NCI-H187 (cell line): ENCODE results near the gene GPR15LG.
A peak's percentile ranks its signal among the peaks of the same experiment; 100 is the strongest.
"Not testable (repeated sequence)": the region's sequence is repeated elsewhere in the genome, so short reads cannot be mapped to it uniquely, and the experiment has no call there.

ENCODE experiments used
- DNase-seq, 2 experiments: peaks; one replicate each; lab custom pipeline; 2025; lab: John Stamatoyannopoulos, UW

Gene GPR15LG

DNA sequence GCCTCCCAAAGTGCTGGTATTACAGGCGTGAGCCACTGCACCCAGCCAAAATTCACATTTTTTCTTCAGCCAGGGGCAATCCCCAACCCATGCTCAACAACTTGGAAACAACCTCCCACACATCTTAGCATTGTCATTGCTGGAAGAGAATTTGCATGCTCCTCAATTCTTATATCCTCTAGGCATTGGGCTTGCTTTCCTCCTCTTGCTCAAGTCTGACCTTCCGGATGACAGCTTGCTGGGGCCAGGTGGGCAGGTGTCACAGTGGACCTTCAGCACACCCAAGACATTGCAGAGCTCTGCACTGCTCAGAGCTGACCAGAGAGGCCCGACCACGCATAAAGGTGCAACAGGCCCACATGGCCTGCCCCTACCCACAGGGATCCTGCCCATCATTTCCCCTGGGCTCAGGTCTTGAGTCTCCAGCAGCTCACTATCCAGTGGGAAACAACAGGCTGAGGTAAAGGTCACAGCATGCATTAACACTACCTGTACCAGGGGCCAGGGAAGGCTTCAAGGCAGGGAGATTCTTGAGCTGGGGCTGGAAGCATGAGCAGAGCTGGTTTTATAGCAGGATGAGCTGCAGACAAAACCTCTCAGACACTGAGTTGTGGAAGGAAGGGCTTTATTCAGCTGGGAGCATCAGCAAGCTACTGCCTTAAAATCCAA is 6.8 kb upstream of the GPR15LG start:
- no peak for DNase-seq

DNA sequence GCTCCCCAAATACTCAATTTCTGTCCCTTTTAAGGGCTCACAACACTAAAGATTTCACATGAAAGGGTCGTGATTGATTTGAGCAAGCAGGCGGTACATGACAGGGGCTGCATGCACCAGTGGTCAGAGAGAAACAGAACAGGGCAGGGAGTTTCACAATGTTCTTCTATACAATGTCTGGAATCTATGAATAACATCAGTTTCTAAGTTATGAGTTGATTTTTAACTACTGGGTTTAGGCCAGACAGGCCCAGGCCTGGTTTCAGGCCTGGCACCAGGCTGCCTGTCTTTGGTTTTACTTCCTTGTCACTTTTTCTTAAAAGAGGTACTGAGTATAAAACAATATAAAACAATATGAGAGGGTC is 6.3 kb upstream of the GPR15LG start:
- DNase-seq = not testable (repeated sequence)

DNA sequence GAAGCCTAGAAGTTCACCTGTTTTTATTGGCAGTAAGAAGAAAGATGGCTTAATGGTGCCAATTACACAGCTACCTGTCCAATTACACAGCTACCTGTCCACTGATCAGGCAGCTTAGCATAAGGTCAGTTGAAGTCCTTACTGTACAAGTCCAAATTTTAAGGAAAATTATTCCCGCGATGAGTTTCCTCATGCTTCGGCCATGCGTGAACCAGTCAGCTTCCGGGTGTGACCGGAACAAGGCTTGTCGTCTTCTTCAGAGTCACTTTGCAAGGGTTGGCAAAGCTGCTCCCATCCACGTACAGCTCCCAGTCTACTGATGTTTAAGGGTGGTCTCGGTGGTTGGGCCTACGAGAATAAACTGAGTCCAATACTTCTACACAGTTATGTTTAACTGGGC is 5.2 kb upstream of the GPR15LG start:
- not testable (repeated sequence) for DNase-seq

DNA sequence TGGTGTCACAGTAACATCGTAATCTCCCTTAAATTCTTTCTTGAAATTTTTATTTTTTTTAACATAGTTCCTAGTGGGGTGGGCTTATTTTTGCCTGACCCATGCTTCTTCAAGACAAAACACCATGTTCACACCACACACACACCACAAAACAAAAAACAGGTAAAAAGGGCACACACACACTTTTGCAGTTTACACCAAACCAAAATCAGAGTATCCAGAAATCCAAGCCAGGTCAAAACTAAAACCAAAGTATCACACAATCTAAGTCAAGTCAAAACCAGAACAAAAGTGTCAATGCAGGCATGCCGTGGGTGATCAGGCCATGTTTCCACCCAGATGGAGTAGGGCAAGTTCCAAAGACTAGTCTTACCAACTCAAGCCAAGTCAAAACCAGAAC is 2.4 kb upstream of the GPR15LG start:
- DNase-seq = not testable (repeated sequence)

DNA sequence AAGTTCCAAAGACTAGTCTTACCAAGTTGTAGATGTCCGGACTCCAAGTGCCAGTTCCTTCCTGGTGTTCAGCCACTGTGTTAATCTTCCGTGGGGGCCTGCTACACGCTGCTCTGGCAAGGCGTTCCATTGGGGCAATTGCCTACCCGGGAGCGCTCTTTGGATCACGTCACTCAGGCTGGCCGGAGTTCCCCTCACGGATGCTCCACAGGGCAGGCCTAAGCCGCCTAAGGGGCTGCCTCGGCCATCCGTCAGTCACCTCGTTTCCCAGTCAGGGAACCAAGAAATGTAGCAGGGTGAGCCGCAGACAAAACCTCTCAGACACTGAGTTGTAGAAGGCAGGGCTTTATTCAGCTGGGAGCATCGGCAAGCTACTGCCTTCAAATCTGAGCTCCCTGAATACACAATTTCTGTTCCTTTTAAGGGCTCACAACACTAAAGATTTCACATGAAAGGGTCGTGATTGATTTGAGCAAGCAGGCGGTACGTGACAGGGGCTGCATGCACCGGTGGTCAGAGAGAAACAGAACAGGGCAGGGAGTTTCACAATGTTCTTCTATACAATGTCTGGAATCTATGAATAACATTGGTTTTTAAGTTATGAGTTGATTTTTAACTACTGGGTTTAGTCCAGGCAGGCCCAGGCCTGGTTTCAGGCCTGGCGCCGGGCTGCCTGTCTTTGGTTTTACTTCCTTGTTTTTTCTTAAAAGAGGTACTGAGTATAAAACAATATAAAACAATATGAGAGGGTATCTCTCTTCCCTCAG is 1.7 kb upstream of the GPR15LG start:
- not testable (repeated sequence) for DNase-seq

DNA sequence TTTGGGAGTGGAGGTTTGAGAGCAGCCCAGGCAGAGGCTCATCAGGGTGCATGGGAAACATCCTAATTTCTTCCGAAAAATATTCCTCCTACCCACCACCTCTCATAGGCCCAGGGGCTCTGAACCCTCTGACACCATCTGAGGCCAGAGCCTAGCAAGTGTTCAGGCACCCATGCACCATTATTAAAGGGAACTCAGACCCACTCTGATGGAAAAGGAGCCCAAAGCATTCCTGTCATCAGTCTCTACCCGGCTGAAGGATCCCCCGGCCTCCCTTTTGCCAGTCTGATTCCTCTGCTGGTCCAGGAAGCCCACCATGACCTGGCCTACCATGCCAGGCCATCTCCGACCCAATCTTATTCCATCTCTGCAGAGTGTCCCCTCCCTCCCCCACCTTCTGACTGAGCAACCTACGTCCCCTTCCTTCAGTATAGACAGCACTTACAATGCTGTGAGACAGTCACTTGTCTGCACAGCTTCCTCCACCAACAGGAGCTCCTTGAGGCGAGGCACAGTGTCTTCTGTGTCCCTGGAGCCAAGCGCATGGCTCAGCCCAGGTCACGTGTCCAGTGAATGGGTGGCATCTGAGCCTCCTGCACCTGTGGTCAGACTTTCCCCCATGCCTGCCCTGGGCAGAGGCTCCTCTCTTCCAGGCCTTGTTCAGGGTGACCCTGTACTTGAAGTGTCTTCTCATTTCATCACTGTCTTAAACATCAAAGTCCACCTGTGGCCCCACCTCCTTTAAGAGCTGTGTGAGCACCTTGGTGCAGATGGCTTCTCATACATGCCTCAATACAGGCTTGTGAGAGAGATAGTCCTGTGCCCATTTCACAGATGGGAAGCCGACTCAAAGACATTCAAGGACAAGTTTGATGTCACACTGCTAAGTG is 889 bp upstream of the GPR15LG start:
- no peak for DNase-seq

DNA sequence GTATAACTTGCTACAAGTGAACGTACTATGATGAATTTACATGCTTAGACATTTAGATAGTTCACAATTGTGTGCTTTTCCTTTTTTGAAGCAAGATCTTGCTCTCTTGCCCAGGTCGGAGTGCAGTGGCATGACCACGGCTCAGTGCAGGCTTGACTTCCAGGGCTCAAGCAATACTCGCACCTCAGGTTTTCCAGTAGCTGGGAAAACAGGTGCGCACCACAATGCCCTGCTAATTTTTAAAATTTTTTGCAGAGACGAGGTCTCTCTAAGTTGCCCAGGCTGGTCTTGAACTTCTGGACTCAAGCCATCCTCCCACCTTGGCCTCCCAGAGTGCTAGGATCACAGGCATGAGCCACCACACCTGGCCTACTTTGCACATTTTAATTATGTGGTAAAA is 1.8 kb downstream of the GPR15LG start:
- DNase-seq = no peak

DNA sequence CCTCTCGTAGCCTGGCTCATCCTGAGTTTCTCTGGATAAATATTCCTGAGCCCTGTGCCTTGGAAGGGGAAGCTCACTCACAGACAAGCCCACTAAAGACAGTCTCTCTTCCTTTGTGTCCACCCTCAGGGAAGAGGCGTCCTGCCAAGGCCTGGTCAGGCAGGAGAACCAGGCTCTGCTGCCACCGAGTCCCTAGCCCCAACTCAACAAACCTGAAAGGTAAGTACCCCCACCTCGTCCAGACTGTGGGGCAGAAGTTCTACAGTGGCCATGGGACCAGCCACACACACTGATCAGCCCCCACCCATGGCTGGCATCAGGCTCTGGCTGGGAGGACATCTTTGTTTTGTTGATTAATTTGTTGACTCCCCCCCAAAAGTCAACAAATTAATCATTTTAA is 2.8 kb downstream of the GPR15LG start:
- no peak for DNase-seq

DNA sequence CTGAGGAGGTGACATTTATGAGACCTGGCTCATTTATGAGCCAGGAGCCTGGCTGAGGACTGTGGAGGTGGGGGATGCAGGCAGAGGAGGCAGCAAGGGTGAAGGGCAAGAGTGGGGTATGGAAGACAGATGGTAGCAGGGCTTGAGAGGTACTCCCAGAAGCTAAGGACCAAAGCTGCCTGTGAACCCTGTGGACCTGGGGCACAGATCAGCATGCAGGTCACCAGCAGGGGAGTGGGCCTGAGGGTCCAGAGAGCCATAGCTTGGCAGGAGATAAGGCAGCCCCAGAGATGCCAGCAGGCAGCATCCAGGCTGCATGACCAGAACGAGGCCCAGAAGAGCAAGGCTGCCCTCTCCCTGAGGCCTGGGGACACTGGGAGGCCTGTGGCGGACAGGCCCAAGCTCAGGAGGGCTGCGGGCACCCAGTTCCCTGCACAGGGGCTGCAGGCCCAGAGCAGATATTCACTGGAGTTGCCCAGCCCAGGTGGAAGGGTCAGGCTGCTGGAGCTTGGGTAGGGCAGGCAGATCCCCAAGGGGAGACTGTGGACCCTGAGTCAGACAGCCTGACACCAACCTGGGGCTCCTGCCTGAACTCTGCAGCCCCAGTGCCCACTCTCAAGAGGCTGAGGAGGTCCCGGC is 3.4 kb downstream of the GPR15LG start:
- DNase-seq = no peak

DNA sequence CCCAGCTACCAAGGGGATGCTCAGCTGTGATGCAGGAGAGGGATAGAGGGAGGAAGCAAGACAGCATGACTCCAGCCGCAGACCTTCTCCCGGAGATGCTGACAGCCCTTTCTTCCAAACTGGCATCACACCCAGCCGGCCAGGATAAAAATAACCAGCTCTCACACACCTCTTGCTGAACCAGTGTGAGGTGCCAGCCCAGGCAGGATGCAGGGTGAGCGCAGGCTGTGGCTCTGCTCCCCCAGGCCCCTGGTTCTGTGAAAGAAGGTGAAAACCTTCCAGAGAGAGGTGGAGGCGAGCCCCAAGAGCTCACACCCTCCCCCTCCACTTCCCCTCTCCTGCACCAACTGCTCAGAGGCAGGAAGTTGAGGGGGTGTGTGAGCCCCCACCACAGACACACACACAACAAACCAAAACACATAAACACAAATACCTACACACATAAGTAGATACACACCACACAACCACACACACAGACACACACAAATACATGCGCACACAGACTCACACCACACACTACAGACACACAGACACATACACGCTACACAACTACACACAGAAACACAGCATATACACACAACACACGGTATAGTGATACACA is 4.0 kb downstream of the GPR15LG start:
- no peak for DNase-seq

DNA sequence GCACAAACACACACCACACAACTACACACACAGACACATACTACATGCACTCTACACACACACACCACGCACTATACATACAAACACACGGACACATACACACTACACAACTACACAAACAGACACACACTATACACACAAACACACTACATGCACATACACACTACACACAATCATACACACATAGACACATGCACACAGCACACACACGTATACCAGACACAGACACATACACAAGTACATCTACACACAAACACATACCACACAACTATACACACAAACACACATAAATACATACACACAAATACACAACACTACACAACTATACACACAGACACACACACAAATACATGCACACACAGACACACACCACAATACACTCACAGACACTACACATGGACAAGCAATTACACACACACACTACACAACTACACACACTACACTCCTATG is 4.6 kb downstream of the GPR15LG start:
- no peak for DNase-seq

DNA sequence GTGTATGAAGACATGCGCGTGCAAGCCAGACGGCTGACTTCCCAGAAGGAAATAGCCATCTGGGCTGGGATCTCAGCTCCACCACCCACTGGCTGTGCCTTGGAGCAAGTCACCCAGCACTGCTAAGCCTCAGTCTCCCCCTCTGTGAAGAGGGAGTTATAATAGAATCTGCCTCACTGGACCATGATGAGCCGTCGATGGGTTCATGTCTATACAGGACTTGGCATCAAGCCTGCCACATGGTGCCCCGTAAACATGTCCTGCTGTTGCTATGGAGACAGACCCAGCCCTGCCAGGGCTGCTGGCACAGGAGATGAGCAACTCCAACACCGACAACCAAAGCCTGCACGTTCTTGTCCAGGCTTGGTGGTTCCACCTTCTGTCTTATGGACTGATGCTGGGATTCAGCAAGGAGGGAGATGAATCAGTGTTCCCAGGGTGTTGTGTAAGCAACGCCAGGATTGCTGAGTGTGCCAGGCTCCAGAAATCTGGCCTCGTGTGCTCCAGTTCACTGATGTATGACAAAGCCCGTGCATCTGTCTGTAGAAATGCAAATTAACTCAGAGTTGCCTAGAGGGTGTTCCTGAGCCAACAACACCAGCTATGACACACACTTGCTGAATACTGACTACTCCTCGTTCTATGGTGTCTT is 5.6 kb downstream of the GPR15LG start:
- DNase-seq = peak; percentile 44 to 55

DNA sequence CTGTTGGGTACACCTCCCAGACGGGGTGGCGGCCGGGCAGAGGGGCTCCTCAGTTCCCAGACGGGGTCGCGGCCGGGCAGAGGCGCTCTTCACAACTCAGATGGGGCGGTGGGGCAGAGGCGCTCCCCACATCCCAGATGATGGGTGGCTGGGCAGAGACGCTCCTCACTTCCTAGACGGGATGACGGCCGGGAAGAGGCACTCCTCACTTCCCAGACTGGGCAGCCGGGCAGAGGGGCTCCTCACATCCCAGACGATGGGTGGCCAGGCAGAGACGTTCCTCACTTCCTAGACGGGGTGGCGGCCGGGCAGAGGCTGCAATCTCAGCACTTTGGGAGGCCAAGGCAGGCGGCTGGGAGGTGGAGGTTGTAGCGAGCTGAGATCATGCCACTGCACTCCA is 6.8 kb downstream of the GPR15LG start:
- not testable (repeated sequence) for DNase-seq

DNA sequence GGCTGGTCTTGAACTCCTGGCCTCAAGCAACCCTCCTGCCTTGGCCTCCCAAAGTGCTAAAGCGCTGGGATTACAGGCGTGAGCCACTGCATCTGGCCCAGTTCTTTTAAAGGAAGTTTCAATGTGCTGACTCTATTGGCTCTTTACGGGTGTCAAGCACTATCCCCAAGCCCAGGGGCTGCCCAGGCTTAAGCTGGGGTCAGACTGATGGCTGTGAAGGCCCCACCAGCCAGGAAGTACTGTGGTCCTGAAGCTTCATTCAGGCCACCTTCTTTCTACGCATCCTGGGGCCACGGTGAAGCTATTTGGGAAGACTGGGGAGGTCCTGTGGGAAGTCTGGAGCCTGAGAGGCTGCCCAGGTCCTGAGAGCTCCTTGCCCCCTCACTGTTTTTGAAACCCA is 8.0 kb downstream of the GPR15LG start:
- DNase-seq = no peak

DNA sequence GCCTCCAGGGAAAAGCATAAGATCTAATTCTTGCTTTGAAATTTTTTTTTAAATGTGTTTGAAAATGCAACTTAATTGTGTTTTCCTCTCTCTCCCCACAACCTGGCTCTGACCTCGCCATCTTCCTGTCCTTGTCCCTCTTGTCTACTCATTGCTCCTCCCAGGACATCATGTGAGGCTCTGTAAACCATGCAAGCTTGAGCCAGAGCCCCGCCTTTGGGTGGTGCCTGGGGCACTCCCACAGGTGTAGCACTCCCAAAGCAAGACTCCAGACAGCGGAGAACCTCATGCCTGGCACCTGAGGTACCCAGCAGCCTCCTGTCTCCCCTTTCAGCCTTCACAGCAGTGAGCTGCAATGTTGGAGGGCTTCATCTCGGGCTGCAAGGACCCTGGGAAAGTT is 10.9 kb downstream of the GPR15LG start:
- DNase-seq = no peak

DNA sequence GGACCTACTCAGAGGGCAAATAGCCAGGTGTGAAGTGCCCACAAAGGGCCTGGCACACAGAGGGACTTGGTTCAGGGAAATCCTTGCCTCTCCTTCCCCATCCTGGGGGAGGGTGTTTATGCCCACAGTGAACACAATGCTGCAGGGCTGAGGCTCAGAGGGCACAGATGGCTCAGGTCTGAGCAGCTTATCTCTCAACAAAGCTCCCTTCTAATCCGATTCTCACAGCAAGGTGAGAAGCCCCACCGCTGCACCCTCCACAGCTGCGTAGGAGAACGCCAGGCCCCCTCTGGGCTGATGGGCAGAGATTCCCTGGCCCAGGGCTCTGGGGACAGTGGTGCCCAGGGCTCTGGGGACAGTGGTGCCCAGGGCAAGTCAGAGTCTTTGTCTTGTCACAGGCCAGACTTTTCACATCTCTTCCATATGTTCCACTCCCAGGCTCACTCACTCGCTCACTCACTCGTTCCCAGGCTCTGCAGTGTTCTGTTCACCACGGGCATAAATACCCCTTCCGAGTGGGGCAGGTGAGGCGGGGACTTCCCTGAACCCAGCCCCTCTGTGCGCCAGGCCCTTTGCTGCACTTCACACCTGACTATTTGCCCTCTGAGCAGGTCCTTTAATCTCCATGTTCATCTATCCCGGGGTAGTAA is 12.1 kb downstream of the GPR15LG start:
- DNase-seq = no peak

DNA sequence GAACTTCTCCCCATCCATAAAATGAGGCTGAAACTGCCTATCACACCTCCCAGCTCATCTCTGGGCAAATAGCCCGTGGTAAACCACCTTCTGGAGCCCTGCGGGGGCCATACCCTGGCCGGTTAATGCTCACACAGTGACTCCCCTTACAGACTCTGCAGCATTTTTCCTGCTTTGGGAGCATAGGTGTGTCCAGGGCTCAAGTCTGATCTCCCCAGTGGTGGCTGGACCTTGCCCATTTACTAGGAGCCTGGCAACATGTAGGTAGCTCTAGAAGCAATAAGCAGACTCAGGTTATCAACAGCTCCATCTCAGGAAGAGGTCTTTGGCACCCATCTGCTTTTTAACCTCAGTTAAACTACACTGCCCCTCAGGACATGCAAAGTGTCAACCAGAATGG is 15.2 kb downstream of the GPR15LG start:
- no peak for DNase-seq

DNA sequence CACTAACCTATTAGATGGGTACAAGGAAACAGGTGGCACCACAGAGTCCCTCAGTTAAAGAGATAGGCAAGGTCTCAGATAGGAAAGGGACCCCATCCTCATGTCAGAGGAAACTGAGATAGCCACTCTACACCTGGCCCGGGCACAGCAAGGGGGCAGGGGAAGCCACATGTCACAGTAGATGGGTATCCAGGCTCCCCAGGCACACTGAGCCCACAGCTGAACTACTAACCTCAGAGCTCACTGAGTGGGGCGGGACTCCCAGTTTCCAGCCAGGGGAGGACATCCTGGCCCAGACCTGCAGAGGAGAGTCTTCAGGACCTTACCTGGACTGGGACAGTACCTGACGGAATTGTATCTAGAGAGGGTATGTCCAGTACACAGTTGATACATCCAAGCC is 17.0 kb downstream of the GPR15LG start:
- DNase-seq = no peak

DNA sequence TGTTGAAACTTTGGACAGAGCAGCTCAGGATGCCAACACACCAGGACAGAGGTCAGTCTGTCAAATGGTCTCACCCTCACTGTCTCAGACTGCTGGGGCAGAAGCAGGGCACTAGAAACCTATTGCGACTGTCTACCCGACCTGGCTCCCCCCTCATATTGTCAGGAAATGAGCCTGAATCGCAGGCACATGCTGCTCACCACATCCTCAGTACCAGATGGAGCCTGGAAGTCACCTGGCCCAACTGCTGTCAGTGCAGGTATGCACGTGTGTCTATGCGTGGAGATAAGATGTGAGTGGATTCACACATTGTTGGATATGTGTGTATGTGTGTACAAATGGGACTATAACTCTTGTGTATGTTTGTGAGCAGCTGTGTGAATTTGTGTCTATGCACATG is 17.5 kb downstream of the GPR15LG start:
- DNase-seq = no peak

DNA sequence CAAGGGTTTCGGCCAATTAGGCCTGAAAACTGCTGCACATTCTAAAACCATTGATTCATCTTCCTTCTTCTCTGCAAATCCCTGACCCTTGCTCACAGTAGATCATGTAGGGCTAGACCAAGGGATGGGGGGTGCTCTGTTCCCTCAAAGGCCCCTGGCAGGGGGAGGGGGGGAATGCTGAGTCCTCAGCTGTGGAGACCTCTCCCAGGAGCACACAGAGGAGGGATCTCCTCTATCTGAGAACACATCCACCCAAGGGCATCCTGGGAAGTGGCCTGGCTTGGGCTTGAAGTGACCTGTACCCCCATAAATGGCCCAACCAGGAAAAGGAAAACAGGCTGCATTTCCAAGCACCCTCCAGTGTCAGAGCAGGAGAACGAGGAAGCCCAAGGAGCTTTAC is 19.7 kb downstream of the GPR15LG start:
- DNase-seq = no peak
